Ammon's horn (tissue), 1 donor: ENCODE results near the gene MGAT1.
"Not testable (repeated sequence)": the region's sequence is repeated elsewhere in the genome, so short reads cannot be mapped to it uniquely, and the experiment has no call there.

ENCODE experiments used
- DNase-seq: peaks from one replicate; pipeline ENCODE4 v3.0.0-alpha.2; 2016; ENCODE audit warnings: low spot score

MGAT1 gene

DNA sequence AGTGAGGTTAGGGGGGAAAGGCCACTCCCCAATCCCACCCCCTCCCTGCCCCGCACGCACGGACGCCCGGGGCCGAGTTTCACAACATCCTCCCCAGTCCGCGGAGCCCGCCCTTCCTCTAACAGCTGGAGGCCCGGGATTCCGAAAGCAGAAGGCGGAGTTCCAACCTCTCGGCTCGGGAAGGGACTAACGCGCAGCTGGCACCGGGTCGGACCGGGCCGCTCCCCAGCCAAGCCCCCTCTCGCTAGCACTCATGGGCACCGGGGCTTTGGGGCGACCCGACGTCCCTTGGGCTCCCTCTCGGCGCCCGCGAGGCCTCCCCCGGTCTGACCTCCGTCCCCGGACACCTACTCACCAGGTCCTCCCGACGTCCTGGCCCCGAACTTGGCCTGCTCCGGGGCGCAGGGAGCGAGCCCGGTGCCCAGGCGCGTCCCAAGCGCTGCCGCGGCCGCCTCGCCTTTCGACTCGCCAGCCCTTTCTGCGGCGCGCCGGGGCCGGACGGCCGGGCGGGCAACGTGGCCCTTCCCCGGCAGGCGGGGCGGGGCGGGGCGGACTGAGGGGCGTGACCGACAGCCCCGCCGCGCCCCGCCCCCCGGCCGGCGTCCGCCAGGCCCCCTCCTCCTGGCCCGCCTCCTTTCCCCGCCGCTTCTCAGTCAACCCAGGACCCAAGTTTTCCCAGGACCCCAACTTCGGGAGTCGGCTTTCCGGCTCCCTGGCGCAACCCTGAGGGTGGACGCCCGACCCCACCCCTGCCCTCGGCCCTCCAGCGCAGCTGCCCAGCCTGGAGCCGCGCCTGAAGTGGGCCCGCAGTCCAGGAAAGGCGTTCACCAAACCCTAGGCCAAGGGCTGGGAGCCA is at the start of gene MGAT1:
Gene MGAT1, minus strand, starts transcription at position 482 of the 856 bp plus-strand sequence. CDS start 9,835 bp downstream, outside the sequence.
- DNase-seq: peak; percentile 78

DNA sequence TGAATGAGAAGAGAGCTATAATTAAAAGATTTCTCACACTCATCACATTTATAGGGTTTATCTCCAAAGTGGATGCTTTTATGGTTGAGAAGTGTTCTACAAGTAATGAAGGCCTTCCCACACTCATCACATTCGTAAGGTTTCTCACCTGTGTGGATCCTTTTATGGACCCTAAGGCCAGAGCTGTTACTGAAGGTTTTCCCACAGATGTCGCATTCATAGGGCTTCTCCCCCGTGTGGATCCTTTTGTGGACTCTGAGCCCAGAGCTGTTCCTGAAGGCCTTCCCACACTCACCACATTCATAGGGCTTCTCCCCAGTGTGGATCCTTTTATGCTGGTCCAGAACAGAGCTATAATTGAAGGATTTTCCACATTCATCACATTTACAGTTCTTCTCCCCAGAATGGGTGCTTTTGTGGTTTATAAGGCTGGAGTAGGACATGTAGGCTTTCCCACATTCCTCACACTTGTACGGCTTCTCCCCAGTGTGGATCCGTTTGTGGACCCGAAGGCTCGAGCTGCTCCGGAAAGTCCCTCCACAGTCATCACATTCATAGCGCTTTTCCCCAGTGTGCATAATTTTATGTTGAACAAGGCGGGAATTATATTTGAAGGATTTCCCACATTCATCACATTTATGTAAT is 48.0 kb upstream of the MGAT1 start:
- DNase-seq: no peak

DNA sequence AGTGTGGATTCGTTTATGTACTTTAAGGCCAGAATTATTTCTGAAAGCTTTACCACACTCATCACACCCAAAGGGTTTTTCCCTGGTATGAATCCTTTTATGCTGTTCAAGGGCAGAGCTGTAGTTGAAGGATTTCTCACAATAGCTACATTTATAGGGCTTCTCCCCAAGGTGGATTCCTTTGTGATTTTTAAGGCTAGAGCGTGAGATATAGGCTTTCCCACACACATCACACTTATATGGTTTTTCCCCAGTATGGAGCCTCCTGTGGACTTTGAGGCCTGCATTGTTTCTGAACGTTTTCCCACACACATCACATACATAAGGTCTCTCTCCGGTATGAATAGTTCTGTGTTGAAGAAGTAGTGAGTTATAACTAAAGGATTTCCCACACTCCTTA is 47.2 kb upstream of the MGAT1 start:
- DNase-seq: no peak

DNA sequence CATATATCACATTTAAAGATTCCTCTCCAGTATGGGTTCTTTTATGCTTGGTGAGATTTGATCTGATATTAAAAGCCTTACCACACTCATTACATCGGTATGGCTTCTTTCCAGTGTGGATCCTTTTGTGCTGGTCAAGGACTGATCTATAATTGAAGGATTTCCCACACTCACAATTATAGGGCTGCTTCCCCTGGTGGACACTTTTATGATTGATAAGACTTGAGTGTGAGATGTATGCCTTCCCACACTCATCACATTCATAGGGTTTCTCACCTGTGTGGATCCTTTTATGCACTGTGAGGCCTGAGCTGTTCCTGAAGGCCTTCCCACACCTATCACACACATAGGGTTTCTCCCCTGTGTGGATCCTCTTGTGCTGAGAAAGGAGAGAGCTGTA is 46.3 kb upstream of the MGAT1 start:
- no peak for DNase-seq

GRCh38 chr5:180848265-180848664 is 45.7 kb upstream of the MGAT1 start:
- DNase-seq: no peak

GRCh38 chr5:180847026-180847425 is 44.4 kb upstream of the MGAT1 start:
- DNase-seq: no peak

- DNase-seq: no peak
Measured at GRCh38 chr5:180844858-180845257, 42.3 kb upstream of the MGAT1 start.

DNA sequence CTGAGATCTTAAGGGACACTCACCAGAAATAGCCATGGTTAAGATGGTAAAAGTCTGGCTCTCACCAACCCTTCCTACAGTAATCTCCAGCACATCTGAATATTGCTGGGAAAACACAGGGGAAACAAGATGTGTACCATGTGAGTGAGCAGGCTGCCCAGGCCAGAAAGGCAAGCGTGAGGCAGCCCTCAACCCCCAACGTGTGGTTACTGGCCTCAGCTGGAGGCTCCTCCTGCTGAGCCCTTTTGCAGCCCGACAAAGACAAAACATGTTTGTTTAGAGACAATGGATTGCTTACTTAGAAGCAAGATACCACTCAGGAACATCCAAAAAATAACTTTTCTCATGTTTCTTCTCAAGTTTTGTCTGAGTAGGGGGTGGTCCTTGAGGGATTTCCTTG is 41.8 kb upstream of the MGAT1 start:
- no peak for DNase-seq

- DNase-seq: no peak
Measured at GRCh38 chr5:180839935-180840334, 37.3 kb upstream of the MGAT1 start.

DNA sequence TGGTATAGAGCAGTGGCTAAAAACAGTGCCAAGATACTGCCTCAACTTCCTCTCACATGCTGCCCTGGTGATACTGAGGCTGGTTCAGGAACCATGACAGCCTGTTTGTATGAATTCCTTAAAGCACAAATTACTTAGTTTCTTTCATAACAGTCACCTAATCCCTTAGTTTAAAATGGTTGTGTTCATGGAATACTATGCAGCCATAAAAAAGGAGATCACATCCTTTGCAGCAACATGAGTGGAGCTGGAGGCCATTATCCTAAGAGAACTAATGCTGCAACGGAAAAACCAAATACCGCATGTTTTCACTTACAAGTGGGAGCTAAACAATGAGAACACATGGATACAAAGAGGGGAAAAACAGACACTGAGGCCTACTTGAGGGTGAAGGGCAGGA is 36.6 kb upstream of the MGAT1 start:
- DNase-seq: no peak

GRCh38 chr5:180837478-180837877 is 34.9 kb upstream of the MGAT1 start:
- DNase-seq: no peak

GRCh38 chr5:180832638-180833068 is 30.0 kb upstream of the MGAT1 start:
- no peak for DNase-seq

GRCh38 chr5:180831139-180832093 is 28.8 kb upstream of the MGAT1 start:
- peak; percentile 86 for DNase-seq

GRCh38 chr5:180830253-180831138 is 27.9 kb upstream of the MGAT1 start:
- DNase-seq: peak; percentile 81

DNA sequence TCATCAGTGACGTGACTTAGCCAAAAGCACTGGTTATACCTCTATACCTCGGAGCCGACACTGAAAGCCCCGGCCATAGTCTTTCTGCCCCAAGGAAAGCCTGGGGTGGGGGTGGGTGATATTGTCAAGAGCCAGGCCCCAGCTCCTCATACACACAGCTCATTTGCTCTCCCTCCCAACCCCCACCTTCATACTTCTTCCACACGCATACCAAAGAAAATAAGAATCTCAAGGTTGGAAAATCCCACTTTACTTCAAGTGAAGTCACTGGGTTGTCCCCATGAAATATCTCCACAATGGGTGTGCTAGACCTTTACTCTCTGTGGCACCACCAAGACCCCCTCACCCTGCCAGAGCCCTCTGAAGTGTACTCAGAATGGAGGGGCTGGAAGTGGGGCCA is 27.1 kb upstream of the MGAT1 start:
- DNase-seq: no peak

- not testable (repeated sequence) for DNase-seq
Measured at GRCh38 chr5:180828756-180829531, 26.3 kb upstream of the MGAT1 start.

DNA sequence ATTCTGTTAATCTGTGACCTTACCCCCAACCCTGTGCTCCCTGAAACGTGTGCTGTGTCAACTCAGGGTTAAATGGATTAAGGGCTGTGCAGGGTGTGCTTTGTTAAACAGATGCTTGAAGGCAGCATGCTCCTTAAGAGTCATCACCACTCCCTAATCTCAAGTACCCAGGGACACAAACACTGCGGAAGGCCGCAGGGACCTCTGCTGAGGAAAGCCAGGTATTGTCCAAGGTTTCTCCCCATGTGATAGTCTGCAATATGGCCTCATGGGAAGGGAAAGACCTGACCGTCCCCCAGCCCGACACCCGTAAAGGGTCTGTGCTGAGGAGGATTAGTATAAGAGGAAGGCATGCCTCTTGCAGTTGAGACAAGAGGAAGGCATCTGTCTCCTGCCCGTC is 24.8 kb upstream of the MGAT1 start:
- DNase-seq: not testable (repeated sequence)

DNA sequence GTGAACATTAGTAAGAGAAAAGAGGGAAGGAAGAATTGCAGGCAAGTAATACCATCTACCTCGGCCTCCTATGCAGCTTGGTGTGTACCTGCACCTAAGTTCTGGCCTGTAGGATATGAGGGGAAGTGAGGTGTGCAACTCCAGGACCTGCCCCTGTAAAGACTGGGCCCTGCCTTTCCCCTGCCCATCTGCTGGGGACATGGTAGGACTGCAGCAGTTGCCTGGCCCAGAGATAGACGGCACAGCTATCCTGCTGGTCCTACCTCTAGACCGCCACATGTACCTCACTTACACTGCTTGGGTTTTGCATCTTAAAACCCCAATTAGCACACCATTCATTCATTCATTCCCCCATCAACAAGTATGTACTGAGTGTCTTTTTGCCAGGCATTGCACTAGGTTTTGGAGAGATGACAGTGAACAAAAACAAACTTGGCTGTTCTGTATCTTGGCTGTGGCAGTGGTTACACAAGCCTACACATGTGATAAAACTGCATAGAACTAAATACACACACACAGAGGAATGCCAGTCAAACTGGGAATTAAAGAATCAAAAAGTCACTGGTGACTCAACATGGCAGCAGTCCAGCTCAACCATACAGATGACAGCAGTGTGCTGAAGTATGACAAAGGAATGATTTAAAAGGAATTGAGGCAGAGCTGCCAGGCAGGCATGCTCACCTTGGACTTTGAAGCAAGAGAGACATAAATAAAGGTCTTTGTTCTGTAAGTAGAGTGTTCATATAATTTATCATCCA is 23.3 kb upstream of the MGAT1 start:
- DNase-seq: peak; percentile 57

DNA sequence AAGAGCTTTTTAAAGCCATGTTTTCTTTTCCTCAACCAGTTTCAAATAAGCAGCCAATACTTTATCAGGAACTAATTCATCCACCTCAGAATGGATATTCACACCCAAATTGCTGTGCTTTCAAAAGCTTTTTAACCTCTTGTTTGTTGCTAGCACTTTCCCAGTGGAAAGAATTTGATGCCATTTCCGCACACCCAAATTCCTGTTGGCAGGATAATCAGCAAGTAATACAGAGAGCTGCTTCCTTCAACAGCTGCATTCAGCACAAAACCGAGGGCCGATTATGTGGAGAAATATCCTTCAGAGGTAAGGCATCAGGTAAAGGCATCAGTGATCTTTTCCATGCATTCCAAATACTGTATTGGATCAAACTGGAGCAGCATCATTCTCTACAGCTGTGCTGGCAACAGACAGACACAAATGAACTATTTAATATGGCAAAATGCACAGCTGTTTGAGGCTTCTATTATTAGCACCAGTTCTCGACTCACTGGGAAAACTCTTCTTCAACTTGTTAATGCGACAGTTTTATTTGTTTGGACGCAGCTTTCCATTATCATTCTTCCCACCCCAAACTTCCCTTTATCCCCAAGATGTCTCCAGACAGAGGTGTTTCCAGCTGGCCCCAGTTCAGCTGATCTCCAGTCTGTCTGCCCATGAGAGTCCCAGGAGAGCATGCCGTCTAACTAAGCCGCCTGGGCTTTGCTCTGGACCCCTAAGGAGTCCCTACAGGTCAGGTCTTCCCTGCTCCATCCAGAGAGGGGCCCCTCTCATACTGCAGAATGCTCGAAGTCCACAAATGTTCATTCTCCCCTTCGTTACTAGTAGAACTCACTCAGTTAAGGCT is 22.2 kb upstream of the MGAT1 start:
- no peak for DNase-seq
